HCEC 1CT (cell line): ENCODE measurements around the gene KRTCAP2.

Experiments
- DNase-seq: peaks from one replicate; pipeline ENCODE4 v3.0.0-alpha.2; 2017

The KRTCAP2 gene

GRCh38 chr1:155130272-155131006 is 42.7 kb downstream of the KRTCAP2 start:
- no peak for DNase-seq

- no peak for DNase-seq
These were observed 44.2 kb downstream of the KRTCAP2 start for GRCh38 chr1:155128755-155129473.

GRCh38 chr1:155127967-155128754 is 44.9 kb downstream of the KRTCAP2 start:
- DNase-seq: no peak

- no peak for DNase-seq
These were observed 45.8 kb downstream of the KRTCAP2 start, which contains the start of gene EFNA1 for GRCh38 chr1:155127105-155127966. TSS of gene EFNA1 (plus strand) at chr1:155127876. CDS start at chr1:155127978, 102 bp downstream.

- no peak for DNase-seq
These were observed 46.5 kb downstream of the KRTCAP2 start for GRCh38 chr1:155126556-155127104.

- no peak for DNase-seq
These were observed 47.1 kb downstream of the KRTCAP2 start for GRCh38 chr1:155125946-155126555.

GRCh38 chr1:155125511-155125945 is 47.6 kb downstream of the KRTCAP2 start:
- no peak for DNase-seq

GRCh38 chr1:155124503-155125463 is 48.3 kb downstream of the KRTCAP2 start:
- DNase-seq: no peak

- no peak for DNase-seq
These were observed 49.3 kb downstream of the KRTCAP2 start for GRCh38 chr1:155123801-155124200.

- DNase-seq: no peak
These were observed 50.8 kb downstream of the KRTCAP2 start for GRCh38 chr1:155122308-155122707.

GRCh38 chr1:155121249-155121648 is 51.9 kb downstream of the KRTCAP2 start:
- DNase-seq: no peak

GRCh38 chr1:155120253-155120652 is 52.9 kb downstream of the KRTCAP2 start:
- no peak for DNase-seq
